Right lobe of liver (tissue), 6 donors: ENCODE data around the gene SUMO2. TPM values are rescaled to one million over a fixed set of nuclear protein-coding genes. Genes with fewer than 3 reads are reported as not detected.

Experiments used
- ATAC-seq, 4 donors: fragments of 200-7000 bp; cut with Tn5 transposase; one replicate each; pipeline ENCODE4 v1.9.1; 2020; ENCODE audit warnings: mild to moderate bottlenecking in 4 of 4, moderate library complexity in 4 of 4
- DNase-seq, 3 donors: peaks; one replicate each; pipeline ENCODE4 v3.0.0-alpha.2; 2020
- H3K27ac ChIP-seq, 3 donors: fragments of 200-600 bp; one replicate each; pipeline ENCODE4 v1.8.0; 2022
- H3K27me3 ChIP-seq, 2 donors: fragments of 200-600 bp; one replicate each; pipeline ENCODE4 v1.8.0; 2022
- H3K36me3 ChIP-seq, 4 donors: fragments of 200-600 bp; sonication (generic) in 1 of 4; one replicate each; pipeline versions ENCODE4 v1.5.1 to v1.8.0; 2017 to 2022; ENCODE audit warnings: control low read depth in 1 of 4
- H3K4me1 ChIP-seq, 4 donors: fragments of 200-600 bp; sonication (generic) in 1 of 4; one replicate each; pipeline versions ENCODE4 v1.5.1 to v1.8.0; 2017 to 2022; ENCODE audit warnings: control low read depth in 1 of 4
- H3K4me3 ChIP-seq, 3 donors: fragments of 200-600 bp; one replicate each; pipeline ENCODE4 v1.8.0; 2022
- H3K9me3 ChIP-seq, 4 donors: fragments of 200-600 bp; sonication (generic) in 1 of 4; one replicate each; pipeline versions ENCODE4 v1.5.1 to v1.8.0; 2017 to 2022; ENCODE audit warnings: control low read depth in 1 of 4
- CTCF ChIP-seq, 4 donors: fragments of 200-600 bp in 3 of 4; fragments of 450-650 bp in 1 of 4; IDR thresholded peaks; one replicate each; pipeline versions ENCODE4 v1.5.1 to v1.8.0; 2016 to 2022; ENCODE audit warnings: antibody characterized with exemption in 4 of 4, mild to moderate bottlenecking in 2 of 4
- POLR2A ChIP-seq: fragments of 450-650 bp; IDR thresholded peaks from one replicate; pipeline ENCODE4 v1.6.1; 2017; ENCODE audit warnings: antibody characterized with exemption, mild to moderate bottlenecking
- WGBS: methylation state at CpG from one replicate; pipeline ENCODE4 v1.1.6; 2018; ENCODE audit warnings: low coverage, low lambda C conversion rate; ENCODE audit not compliant: insufficient coverage; ENCODE audit errors: missing lambda C conversion rate; 5-methylcytosine and 5-hydroxymethylcytosine counted together
- intact Hi-C, 2 donors: fragments of 100-400 bp; cut with DNase I; formaldehyde crosslinking; loops; one replicate each; pipeline versions ENCODE4 v1.11.2 to v1.14.1; 2022
- total RNA-seq, 6 experiments: library from RNA; depleted of rRNA in 2 of 6; stranded (reverse); fragments of >200 nt in 2 of 6; fragmentation: NEBNext Ultra II Directional in 3 of 6; extraction: Animal tissue kit (Norgen Biotek cat#: 25700) in 3 of 6; gene quantifications; one replicate each; pipeline versions ENCODE4 v1.1.0 to v1.2.4, GENCODE V29; 2016 to 2023
- donor health status: DM: no; HTN: yes; CAD: no.
- donor health status: DM: no; HTN: no; CAD: no.
- donor health status: DM: no; HTN: no; CAD: no.
- donor health status: DM: no; HTN: yes; CAD: no.
- donor health status: DM: no; HTN: yes; CAD: no.

Gene SUMO2
- total RNA-seq, 6 experiments from 2014 or later = 23.6 to 120 (median 108) TPM

- Histone ChIP-seq H3K4me1 (no peaks in the 10 kb centered on the region), H3K36me3 (no peaks in the 10 kb centered on the region), H3K27ac (no peak overlapping the region), H3K4me3 (no peak overlapping the region), H3K9me3 (no peaks in the 10 kb centered on the region), H3K27me3 (no peaks in the 10 kb centered on the region)
- peak in 1 of 3 donors; percentile 4 for DNase-seq
- TF ChIP-seq CTCF (IDR thresholded peaks at IDR 0.05) = no peak
- TF ChIP-seq POLR2A = no peak
- intact Hi-C loops = no loop called here
- no peak for ATAC-seq
- 78% methylated on average over 5 of the region's 6 CpGs for WGBS
These were observed 5.9 kb upstream of the SUMO2 start for GRCh38 chr17:75188614-75189013.

GRCh38 chr17:75183999-75184884, 1.5 kb upstream of the SUMO2 start:
- TF ChIP-seq POLR2A (no peak), CTCF (IDR thresholded peaks at IDR 0.05) (no peak)

GRCh38 chr17:75182319-75182568, 515 bp downstream of the SUMO2 start:
- peak overlapping the region; percentile 85 to 97 (median 90) for H3K4me3 ChIP-seq
- no peaks in the 10 kb centered on the region for H3K27me3 ChIP-seq
- WGBS = 0% methylated on average over 2 of the region's 33 CpGs
- peak; percentile 46 to 76 (median 60) for DNase-seq
- no peaks in the 10 kb centered on the region for H3K9me3 ChIP-seq
- peaks cover 0 to 18% (median 0%) of the 10 kb centered on the region in 4 donors for H3K36me3 ChIP-seq
- ATAC-seq = peak in 2 of 4 donors; percentile 1 to 3
- TF ChIP-seq CTCF (IDR thresholded peaks at IDR 0.05) (peak in 1 of 4 donors; percentile 21), POLR2A (no peak)
- peaks cover 0 to 16% (median 6%) of the 10 kb centered on the region in 4 donors for H3K4me1 ChIP-seq
- H3K27ac ChIP-seq = peak overlapping the region; percentile 94 to 96 (median 96)
- intact Hi-C loops = no loop called here

More at GRCh38 chr17:75183999-75184884, 1.5 kb upstream of the SUMO2 start:
- Histone ChIP-seq H3K36me3 (peaks cover 0 to 8% (median 0%) of the 10 kb centered on the region in 4 donors), H3K9me3 (no peaks in the 10 kb centered on the region), H3K27me3 (no peaks in the 10 kb centered on the region), H3K4me1 (peaks cover 0 to 16% (median 6%) of the 10 kb centered on the region in 4 donors), H3K4me3 (no peak overlapping the region), H3K27ac (no peak overlapping the region)
- DNase-seq (no peak), ATAC-seq (no peak)
- intact Hi-C loops = no loop called here
- WGBS = 87% methylated on average over 9 of the region's 9 CpGs

GRCh38 chr17:75181608-75182318, 996 bp downstream of the SUMO2 start:
- intact Hi-C loops = no loop called here
- H3K4me3 ChIP-seq = peak overlapping the region; percentile 85 to 97 (median 90)

More at GRCh38 chr17:75181608-75182318, 996 bp downstream of the SUMO2 start:
- ATAC-seq (peak; percentile 1 to 28 (median 4)), DNase-seq (peak in 2 of 3 donors; percentile 55 to 69)
- Histone ChIP-seq H3K36me3 (peaks cover 0 to 23% (median 0%) of the 10 kb centered on the region in 4 donors), H3K4me1 (peaks cover 0 to 16% (median 6%) of the 10 kb centered on the region in 4 donors), H3K27ac (peak overlapping the region; percentile 94 to 96 (median 96)), H3K27me3 (no peaks in the 10 kb centered on the region), H3K9me3 (no peaks in the 10 kb centered on the region)
- no peak for TF ChIP-seq CTCF (IDR thresholded peaks at IDR 0.05)
- TF ChIP-seq POLR2A = no peak
- 0% methylated on average over 13 of the region's 34 CpGs for WGBS
